Measurements from ENCODE around the gene OGFR. TPM values are rescaled to one million over a fixed set of nuclear protein-coding genes. Genes with fewer than 3 reads are reported as not detected.

Gene OGFR
- total and polyA plus RNA-seq, 12 donors = 9.3 to 157 (median 45.0) TPM

DNA sequence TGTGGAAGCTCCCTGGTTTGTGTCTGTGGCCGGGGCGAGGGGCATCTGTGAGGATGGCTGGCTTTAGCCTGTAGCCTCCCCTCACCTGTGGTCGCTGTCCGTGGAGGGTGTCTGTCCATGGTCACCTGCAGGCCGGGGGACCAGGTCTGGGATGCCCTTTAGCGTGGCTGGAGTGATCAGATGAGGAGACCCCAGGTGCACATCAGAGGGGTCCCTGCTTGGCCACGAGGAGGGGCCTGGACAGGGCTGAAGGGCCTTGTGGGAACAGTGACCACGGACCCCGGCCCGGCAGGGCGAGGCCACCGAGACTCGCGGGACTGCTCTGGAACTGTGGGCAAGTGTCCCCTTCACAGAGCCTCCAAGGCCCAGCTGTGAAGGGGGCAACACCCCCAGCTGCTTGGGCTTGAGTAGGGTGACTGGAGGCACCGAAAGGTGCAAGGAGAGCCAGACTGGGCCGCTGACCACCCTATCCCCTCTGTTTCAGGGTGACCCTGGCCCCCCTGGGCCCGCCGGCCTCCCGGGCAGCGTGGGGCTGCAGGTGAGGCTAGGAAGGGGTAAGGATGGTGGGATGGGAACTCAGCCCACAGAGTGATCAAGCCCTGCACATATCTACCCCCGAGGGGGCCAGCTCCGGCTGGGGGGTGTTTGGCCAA, 20.8 kb downstream of the OGFR start:
- Histone ChIP-seq H3K4me3 (no peak overlapping the region), H3K9me3 (replicated peaks in 1 of 3) (no peaks in the 10 kb centered on the region), H3K36me3 (replicated peaks in 1 of 2) (no peaks in the 10 kb centered on the region), H3K27ac (peak overlapping the region in 1 of 5 donors; percentile 64), H3K4me1 (replicated peaks in 1 of 2) (peaks cover 6 to 8% of the 10 kb centered on the region in 2 donors), H3K27me3 (no peaks in the 10 kb centered on the region)
- 71 to 82% (median 78%) methylated on average over 9 to 22 of the region's 22 CpGs for WGBS, 4 donors
- no peak for TF ChIP-seq POLR2A (IDR thresholded peaks at IDR 0.05)
- TF ChIP-seq, protein P1, sequence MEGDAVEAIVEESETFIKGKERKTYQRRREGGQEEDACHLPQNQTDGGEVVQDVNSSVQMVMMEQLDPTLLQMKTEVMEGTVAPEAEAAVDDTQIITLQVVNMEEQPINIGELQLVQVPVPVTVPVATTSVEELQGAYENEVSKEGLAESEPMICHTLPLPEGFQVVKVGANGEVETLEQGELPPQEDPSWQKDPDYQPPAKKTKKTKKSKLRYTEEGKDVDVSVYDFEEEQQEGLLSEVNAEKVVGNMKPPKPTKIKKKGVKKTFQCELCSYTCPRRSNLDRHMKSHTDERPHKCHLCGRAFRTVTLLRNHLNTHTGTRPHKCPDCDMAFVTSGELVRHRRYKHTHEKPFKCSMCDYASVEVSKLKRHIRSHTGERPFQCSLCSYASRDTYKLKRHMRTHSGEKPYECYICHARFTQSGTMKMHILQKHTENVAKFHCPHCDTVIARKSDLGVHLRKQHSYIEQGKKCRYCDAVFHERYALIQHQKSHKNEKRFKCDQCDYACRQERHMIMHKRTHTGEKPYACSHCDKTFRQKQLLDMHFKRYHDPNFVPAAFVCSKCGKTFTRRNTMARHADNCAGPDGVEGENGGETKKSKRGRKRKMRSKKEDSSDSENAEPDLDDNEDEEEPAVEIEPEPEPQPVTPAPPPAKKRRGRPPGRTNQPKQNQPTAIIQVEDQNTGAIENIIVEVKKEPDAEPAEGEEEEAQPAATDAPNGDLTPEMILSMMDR (IDR thresholded peaks at IDR 0.05) = no peak
- peak in 1 of 7 donors; percentile 12 for DNase-seq
- intact Hi-C loops (cut with DNase I) = no loop called here

DNA sequence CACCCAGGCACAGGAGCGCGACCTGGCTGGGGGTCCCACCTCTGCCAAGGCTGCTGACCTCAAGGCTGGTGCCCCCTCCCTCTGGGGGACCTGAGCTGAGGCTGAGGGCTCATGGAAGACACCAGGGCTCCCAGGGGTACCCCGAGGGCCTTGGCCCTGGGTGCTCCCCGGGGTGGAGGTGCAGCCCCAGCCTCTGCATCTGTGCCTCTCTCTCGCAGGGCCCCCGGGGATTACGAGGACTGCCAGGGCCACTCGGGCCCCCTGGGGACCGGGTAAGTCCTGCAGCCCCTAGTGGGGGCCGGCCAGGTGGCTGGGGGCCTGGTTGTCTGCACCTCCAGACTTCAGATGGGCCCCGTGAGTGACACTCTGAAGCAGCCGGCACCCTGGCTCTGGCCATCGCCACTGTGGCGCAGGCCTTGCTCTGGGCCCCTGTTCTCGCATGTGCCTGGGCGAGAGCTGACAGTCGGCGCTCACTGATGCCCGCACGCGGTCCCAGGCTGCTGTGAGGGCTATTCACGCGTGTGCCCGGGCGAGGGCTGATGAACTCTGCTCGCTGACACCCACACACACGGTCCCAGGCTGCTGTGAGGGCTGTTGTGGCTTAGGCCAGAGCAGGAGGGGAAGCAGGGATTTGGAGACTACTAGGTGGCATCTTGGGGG, 21.5 kb downstream of the OGFR start:
- no peak for TF ChIP-seq POLR2A (IDR thresholded peaks at IDR 0.05)
- TF ChIP-seq, protein P1 (IDR thresholded peaks at IDR 0.05) = no peak
- Histone ChIP-seq H3K27me3 (no peaks in the 10 kb centered on the region), H3K27ac (no peak overlapping the region), H3K9me3 (replicated peaks in 1 of 3) (no peaks in the 10 kb centered on the region), H3K4me3 (no peak overlapping the region), H3K36me3 (replicated peaks in 1 of 2) (no peaks in the 10 kb centered on the region), H3K4me1 (replicated peaks in 1 of 2) (peaks cover 6 to 8% of the 10 kb centered on the region in 2 donors)
- DNase-seq = peak in 1 of 7 donors; percentile 7
- intact Hi-C loops (cut with DNase I) = no loop called here
- 40 to 88% (median 80%) methylated on average over 4 to 27 of the region's 27 CpGs for WGBS, 4 donors

DNA sequence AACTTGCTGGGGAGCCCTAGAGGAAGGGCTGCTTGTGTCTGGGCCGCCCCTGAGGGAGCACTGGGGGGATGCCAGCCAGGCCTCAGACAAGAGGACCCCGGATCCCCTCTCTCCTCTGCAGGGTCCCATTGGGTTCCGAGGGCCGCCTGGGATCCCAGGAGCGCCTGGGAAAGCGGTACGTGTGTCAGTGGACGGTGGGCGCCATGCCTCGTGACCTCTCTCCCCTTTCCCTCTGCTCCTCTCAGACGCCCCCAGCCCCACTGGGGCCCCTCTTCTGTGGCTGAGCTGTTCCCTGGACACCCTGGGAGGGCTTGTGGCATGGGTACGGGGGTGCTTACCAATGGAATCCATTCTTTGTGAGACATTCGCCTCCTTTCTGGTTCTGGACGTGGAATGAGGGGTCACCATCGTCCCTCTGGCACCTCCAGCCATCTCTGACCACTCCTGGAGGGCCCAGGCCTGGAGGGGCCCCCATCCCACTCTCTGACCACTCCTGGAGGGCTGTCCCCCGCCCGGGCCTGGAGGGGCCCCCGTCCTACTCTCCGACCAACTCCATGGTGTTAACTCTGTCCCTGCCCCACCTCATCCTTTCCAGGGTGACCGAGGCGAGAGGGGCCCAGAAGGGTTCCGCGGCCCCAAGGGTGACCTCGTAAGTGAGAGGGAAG, 22.1 kb downstream of the OGFR start:
- no peaks in the 10 kb centered on the region for H3K9me3 ChIP-seq (replicated peaks in 1 of 3)
- intact Hi-C loops (cut with DNase I) = no loop called here
- H3K27me3 ChIP-seq = no peaks in the 10 kb centered on the region
- H3K27ac ChIP-seq = no peak overlapping the region
- no peak for TF ChIP-seq POLR2A (IDR thresholded peaks at IDR 0.05)
- DNase-seq = peak in 1 of 7 donors; percentile 5
- H3K4me1 ChIP-seq (replicated peaks in 1 of 2) = peaks cover 6 to 8% of the 10 kb centered on the region in 2 donors
- no peaks in the 10 kb centered on the region for H3K36me3 ChIP-seq (replicated peaks in 1 of 2)
- no peak overlapping the region for H3K4me3 ChIP-seq
- 89 to 91% (median 90%) methylated on average over 19 to 24 of the region's 24 CpGs for WGBS, 4 donors

DNA sequence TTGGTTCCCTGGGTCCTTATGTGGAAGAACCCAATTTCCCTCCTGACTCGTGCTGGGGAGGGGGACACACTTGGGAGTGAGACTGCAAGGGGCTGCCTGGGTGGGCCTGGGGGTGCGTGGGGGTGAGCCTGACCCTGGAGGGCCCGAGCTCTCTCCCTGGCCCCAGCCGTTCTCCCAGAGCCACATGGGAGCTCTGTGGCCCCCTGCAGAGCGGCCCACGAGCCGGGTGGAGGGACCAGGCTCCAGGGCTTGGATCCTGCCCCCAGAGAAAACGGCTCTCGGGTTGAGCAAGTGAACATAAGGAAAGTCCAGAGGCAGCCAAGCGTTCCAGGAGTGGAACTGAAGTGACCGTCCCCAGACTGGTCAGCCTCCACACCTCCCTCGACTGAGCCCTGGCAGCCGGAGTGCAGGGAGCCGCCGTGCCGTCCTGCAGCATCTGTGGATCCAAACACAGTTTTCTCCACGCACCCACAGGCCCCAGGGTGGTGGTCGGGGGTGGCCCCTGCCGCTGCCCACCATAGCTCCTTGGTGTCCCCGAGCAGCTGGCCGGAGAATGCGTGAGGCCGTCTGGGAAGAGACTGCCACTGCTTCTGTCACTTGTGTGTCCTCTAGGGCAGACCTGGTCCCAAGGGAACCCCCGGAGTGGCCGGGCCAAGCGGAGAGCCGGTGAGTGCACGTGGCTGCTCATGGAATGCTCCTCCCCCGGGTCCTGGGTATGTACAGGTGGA, 22.8 kb downstream of the OGFR start:
- Histone ChIP-seq H3K9me3 (replicated peaks in 1 of 3) (no peaks in the 10 kb centered on the region), H3K27ac (no peak overlapping the region), H3K4me1 (replicated peaks in 1 of 2) (peaks cover 6 to 8% of the 10 kb centered on the region in 2 donors), H3K4me3 (no peak overlapping the region), H3K36me3 (replicated peaks in 1 of 2) (no peaks in the 10 kb centered on the region), H3K27me3 (no peaks in the 10 kb centered on the region)
- TF ChIP-seq, protein P1 (IDR thresholded peaks at IDR 0.05) = no peak
- TF ChIP-seq POLR2A (IDR thresholded peaks at IDR 0.05) = no peak
- 74 to 84% (median 80%) methylated on average over 16 to 29 of the region's 29 CpGs for WGBS, 4 donors
- intact Hi-C loops (cut with DNase I) = no loop called here
- DNase-seq = no peak

Measured in adrenal gland (tissue), 12 donors.